ENCODE measurements around the gene ALDH18A1. TPM values are rescaled to one million over a fixed set of nuclear protein-coding genes. Genes with fewer than 3 reads are reported as not detected.

ALDH18A1 gene
- total RNA-seq, 2 donors from 2014 or later: 81.0 to 130 TPM

DNA sequence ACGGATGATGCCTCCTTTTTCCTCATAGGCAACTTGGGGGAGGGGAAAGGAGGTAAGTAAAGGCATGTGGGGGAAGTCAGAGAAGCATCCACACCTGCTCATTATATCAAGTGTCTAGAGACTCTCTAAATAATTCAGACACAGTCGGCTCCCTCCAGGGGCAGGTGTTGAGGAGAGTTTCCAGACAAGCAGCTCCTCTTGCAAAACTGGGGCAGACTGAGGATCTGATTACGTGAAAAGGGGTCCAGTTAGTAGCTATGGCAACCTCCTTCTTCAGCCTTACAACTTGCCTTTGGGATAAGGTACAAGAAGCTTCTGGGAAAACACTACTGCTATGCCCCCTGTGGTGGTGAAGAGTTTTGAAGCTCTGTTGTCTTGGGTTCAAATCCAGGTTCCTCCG lies 56.4 kb downstream of the ALDH18A1 start:
- no peak for DNase-seq
- H3K27ac Mint-ChIP-seq: no peak overlapping the region
- WGBS, 2 experiments (ENCODE audit: insufficient coverage in 1 of 2, insufficient read length in 1 of 2): 89 to 93% methylated on average over 3 to 4 of the region's 4 CpGs
- no peaks in the 10 kb centered on the region for H3K36me3 Mint-ChIP-seq (ENCODE audit: low read depth)
- no peaks in the 10 kb centered on the region for H3K27me3 ChIP-seq (ENCODE audit: control insufficient read depth, insufficient read depth, low read length, poor library complexity, severe bottlenecking)
- no peaks in the 10 kb centered on the region for H3K36me3 ChIP-seq (ENCODE audit: control insufficient read depth, insufficient read depth, low read length)
- H3K9me3 ChIP-seq (ENCODE audit: control insufficient read depth, low read length): no peaks in the 10 kb centered on the region
- H3K27ac ChIP-seq (ENCODE audit: low read depth, low read length): no peak overlapping the region
- H3K4me1 ChIP-seq (ENCODE audit: control insufficient read depth, insufficient read depth, low read length): no peaks in the 10 kb centered on the region
- no peak overlapping the region for H3K9ac ChIP-seq (ENCODE audit: extremely low read depth, low read length, poor library complexity, severe bottlenecking)
- no peak overlapping the region for H3K4me3 ChIP-seq (ENCODE audit: low read length)
- no peak overlapping the region for H3K4me3 Mint-ChIP-seq
- H3K9me3 Mint-ChIP-seq: peaks cover 2% of the 10 kb centered on the region
- TF ChIP-seq, protein P1, sequence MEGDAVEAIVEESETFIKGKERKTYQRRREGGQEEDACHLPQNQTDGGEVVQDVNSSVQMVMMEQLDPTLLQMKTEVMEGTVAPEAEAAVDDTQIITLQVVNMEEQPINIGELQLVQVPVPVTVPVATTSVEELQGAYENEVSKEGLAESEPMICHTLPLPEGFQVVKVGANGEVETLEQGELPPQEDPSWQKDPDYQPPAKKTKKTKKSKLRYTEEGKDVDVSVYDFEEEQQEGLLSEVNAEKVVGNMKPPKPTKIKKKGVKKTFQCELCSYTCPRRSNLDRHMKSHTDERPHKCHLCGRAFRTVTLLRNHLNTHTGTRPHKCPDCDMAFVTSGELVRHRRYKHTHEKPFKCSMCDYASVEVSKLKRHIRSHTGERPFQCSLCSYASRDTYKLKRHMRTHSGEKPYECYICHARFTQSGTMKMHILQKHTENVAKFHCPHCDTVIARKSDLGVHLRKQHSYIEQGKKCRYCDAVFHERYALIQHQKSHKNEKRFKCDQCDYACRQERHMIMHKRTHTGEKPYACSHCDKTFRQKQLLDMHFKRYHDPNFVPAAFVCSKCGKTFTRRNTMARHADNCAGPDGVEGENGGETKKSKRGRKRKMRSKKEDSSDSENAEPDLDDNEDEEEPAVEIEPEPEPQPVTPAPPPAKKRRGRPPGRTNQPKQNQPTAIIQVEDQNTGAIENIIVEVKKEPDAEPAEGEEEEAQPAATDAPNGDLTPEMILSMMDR (conservative IDR thresholded peaks at IDR 0.05): no peak
- H3K27me3 Mint-ChIP-seq (ENCODE audit: insufficient read depth): no peaks in the 10 kb centered on the region
- H3K4me1 Mint-ChIP-seq: peaks cover 6% of the 10 kb centered on the region

- Histone ChIP-seq H3K9ac (ENCODE audit: extremely low read depth, low read length, poor library complexity, severe bottlenecking) (no peak overlapping the region), H3K27me3 (ENCODE audit: control insufficient read depth, insufficient read depth, low read length, poor library complexity, severe bottlenecking) (no peaks in the 10 kb centered on the region), H3K27ac (ENCODE audit: low read depth, low read length) (no peak overlapping the region), H3K9me3 (ENCODE audit: control insufficient read depth, low read length) (no peaks in the 10 kb centered on the region), H3K36me3 (ENCODE audit: control insufficient read depth, insufficient read depth, low read length) (no peaks in the 10 kb centered on the region), H3K4me3 (ENCODE audit: low read length) (no peak overlapping the region), H3K4me1 (ENCODE audit: control insufficient read depth, insufficient read depth, low read length) (no peaks in the 10 kb centered on the region)
- Mint-ChIP-seq H3K27ac (no peak overlapping the region), H3K4me1 (peaks cover 6% of the 10 kb centered on the region), H3K9me3 (peaks cover 2% of the 10 kb centered on the region), H3K27me3 (ENCODE audit: insufficient read depth) (no peaks in the 10 kb centered on the region), H3K36me3 (ENCODE audit: low read depth) (no peaks in the 10 kb centered on the region), H3K4me3 (no peak overlapping the region)
- no peak for DNase-seq
- WGBS, 2 experiments (ENCODE audit: insufficient coverage in 1 of 2, insufficient read length in 1 of 2): 85% methylated on average over 1 of the region's 1 CpG; no CpG with 5 or more reads in 1 of the 2 experiments
- TF ChIP-seq, protein P1 (conservative IDR thresholded peaks at IDR 0.05): no peak
Observed at GRCh38 chr10:95597788-95598187, 58.7 kb downstream of the ALDH18A1 start.

DNA sequence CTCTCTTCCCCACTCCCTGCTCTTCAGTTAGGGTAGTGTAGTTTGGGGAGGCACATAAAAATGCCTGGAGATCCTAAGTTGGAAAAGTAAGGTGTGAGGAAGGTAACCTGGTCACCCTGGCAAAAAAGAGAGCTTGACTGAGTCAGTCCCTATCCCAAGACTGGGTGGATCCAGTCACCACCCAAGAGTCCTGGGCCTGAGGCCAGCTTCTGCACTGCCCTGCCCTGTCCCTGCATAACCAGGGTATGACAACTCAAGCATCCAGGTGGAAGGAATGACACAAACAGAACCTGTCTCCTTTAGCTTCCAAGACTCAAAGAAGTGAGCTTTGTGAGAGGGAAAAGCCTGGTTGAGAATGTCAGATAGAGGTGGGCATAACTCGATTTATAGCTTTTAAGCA lies 68.5 kb downstream of the ALDH18A1 start:
- no peak overlapping the region for H3K4me3 Mint-ChIP-seq
- Histone ChIP-seq H3K36me3 (ENCODE audit: control insufficient read depth, insufficient read depth, low read length) (no peaks in the 10 kb centered on the region), H3K4me3 (ENCODE audit: low read length) (no peak overlapping the region), H3K27me3 (ENCODE audit: control insufficient read depth, insufficient read depth, low read length, poor library complexity, severe bottlenecking) (no peaks in the 10 kb centered on the region), H3K9ac (ENCODE audit: extremely low read depth, low read length, poor library complexity, severe bottlenecking) (no peak overlapping the region), H3K27ac (ENCODE audit: low read depth, low read length) (no peak overlapping the region), H3K9me3 (ENCODE audit: control insufficient read depth, low read length) (no peaks in the 10 kb centered on the region), H3K4me1 (ENCODE audit: control insufficient read depth, insufficient read depth, low read length) (no peaks in the 10 kb centered on the region)
- no peak overlapping the region for H3K27ac Mint-ChIP-seq
- DNase-seq: no peak
- TF ChIP-seq, protein P1 (conservative IDR thresholded peaks at IDR 0.05): no peak
- H3K27me3 Mint-ChIP-seq (ENCODE audit: insufficient read depth): peaks cover 7% of the 10 kb centered on the region
- no peaks in the 10 kb centered on the region for H3K4me1 Mint-ChIP-seq
- WGBS, 2 experiments (ENCODE audit: insufficient coverage in 1 of 2, insufficient read length in 1 of 2): 87 to 100% methylated on average over 1 of the region's 1 CpG
- H3K36me3 Mint-ChIP-seq (ENCODE audit: low read depth): no peaks in the 10 kb centered on the region
- no peaks in the 10 kb centered on the region for H3K9me3 Mint-ChIP-seq
